GM12878 (cell line): Measurements from ENCODE around the gene CETP. TPM values are rescaled to one million over a fixed set of nuclear protein-coding genes. Genes with fewer than 3 reads are reported as not detected.

ENCODE experiments used
- ASH2L ChIP-seq: fragments of 300-600, 200-600 bp; sonication (generic); IDR thresholded peaks from 2 replicates; pipeline ENCODE4 v1.6.1; 2017; ENCODE audit warnings: low read depth, mild to moderate bottlenecking, borderline replicate concordance
- BRCA1 ChIP-seq: IDR thresholded peaks from 2 replicates; pipeline ENCODE4 v1.6.1; 2011; ENCODE audit warnings: low read depth, low read length, improper control_type of control experiment
- CHD1 ChIP-seq: IDR thresholded peaks from 2 replicates; pipeline ENCODE4 v1.6.1; 2012; ENCODE audit warnings: low read depth, low read length, improper control_type of control experiment
- DPF2 ChIP-seq: fragments of 450-650 bp; IDR thresholded peaks from 2 replicates; pipeline ENCODE4 v1.6.1; 2017; ENCODE audit warnings: mild to moderate bottlenecking
- EP300 ChIP-seq, 2 experiments: fragments of 150-350 bp in 1 of 2; IDR thresholded peaks; 2 replicates each; pipeline ENCODE4 v1.6.1; 2011 to 2012; ENCODE audit warnings: low read depth in 2 of 2, low read length in 2 of 2, borderline replicate concordance in 1 of 2, improper control_type of control experiment in 1 of 2, inconsistent platforms in 1 of 2; ENCODE audit not compliant: control insufficient read depth in 1 of 2
- LARP7 ChIP-seq: fragments of 450-650 bp; IDR thresholded peaks from 2 replicates; pipeline ENCODE4 v1.6.1; 2017; ENCODE audit warnings: mild to moderate bottlenecking
- MTA2 ChIP-seq: fragments of 450-650 bp; IDR thresholded peaks from 2 replicates; pipeline ENCODE4 v1.6.1; 2016; ENCODE audit warnings: low read depth, mild to moderate bottlenecking, moderate library complexity
- NBN ChIP-seq: fragments of 450-650 bp; IDR thresholded peaks from 2 replicates; pipeline ENCODE4 v1.6.1; 2016
- PAX8 ChIP-seq: fragments of 450-650 bp; IDR thresholded peaks from 2 replicates; pipeline ENCODE4 v1.6.1; 2017; ENCODE audit warnings: mild to moderate bottlenecking, moderate library complexity
- POLR2A ChIP-seq: IDR thresholded peaks from 2 replicates; pipeline ENCODE4 v1.6.1; 2011; ENCODE audit warnings: low read depth, mild to moderate bottlenecking, low read length
- RB1 ChIP-seq: fragments of 450-650 bp; formaldehyde crosslinking; IDR thresholded peaks from 2 replicates; pipeline ENCODE4 v1.6.1; 2017; ENCODE audit warnings: mild to moderate bottlenecking, borderline replicate concordance
- RBBP5 ChIP-seq: fragments of 200-600 bp; sonication (generic); conservative IDR thresholded peaks from 2 replicates; pipeline ENCODE4 v1.6.1; 2016
- SMAD5 ChIP-seq: IDR thresholded peaks from 2 replicates; pipeline ENCODE4 v1.6.1; 2016; ENCODE audit warnings: antibody characterized with exemption, low read depth
- SMARCA5 ChIP-seq: fragments of 450-650 bp; IDR thresholded peaks from 2 replicates; pipeline ENCODE4 v1.6.1; 2017; ENCODE audit warnings: mild to moderate bottlenecking
- STAT1 ChIP-seq: fragments of 450-650 bp; conservative IDR thresholded peaks from 2 replicates; pipeline ENCODE4 v1.6.1; 2014; ENCODE audit warnings: antibody characterized with exemption, mild to moderate bottlenecking
- STAT3 ChIP-seq: IDR thresholded peaks from 2 replicates; pipeline ENCODE4 v1.6.1; 2011; ENCODE audit warnings: low read depth, low read length, improper control_type of control experiment
- YBX1 ChIP-seq: fragments of 450-650 bp; IDR thresholded peaks from 2 replicates; pipeline ENCODE4 v1.6.1; 2016; ENCODE audit warnings: antibody characterized with exemption
- ZNF207 ChIP-seq: fragments of 450-650 bp; IDR thresholded peaks from 2 replicates; pipeline ENCODE4 v1.6.1; 2014; ENCODE audit warnings: antibody characterized with exemption, mild to moderate bottlenecking, borderline replicate concordance
- polyA plus RNA-seq, 11 experiments: library from polyadenylated mRNA; depleted of rRNA in 4 of 11; unstranded in 6 of 11; stranded (reverse) in 5 of 11; fragments of >200 nt; fragmentation: Nextera tagmentation in 4 of 11; fragmentation: Illumina TruSeq in 1 of 11; extraction: Ambion mirVana in 4 of 11; extraction: Trizol in 1 of 11; gene quantifications; 1 replicate in 1 of 11; 2 replicates in 10 of 11; pipeline versions ENCODE4 v1.2.1 to v1.2.3, GENCODE V29; 2011 to 2016; ENCODE audit warnings: inconsistent platforms in 2 of 11, missing spikeins in 2 of 11, low read depth in 1 of 11
- total RNA-seq, 4 experiments: library from RNA; depleted of rRNA in 3 of 4; stranded (reverse); fragments of >200 nt in 3 of 4; fragmentation: Illumina TruSeq in 1 of 4; extraction: Trizol in 1 of 4; gene quantifications; 2 replicates each; pipeline versions ENCODE4 v1.2.1 to v1.2.3, GENCODE V29; 2013 to 2021
- TF ChIP-seq, protein P1 (sequence below): IDR thresholded peaks from 2 replicates; pipeline ENCODE4 v1.6.1; 2012; ENCODE audit warnings: low read depth, low read length, improper control_type of control experiment
- TF ChIP-seq, protein P2 (sequence below): fragments of 450-650 bp; IDR thresholded peaks from 2 replicates; pipeline ENCODE4 v1.6.1; 2016; ENCODE audit warnings: mild to moderate bottlenecking
- TF ChIP-seq, protein P3 (sequence below): fragments of 450-650 bp; IDR thresholded peaks from 2 replicates; pipeline ENCODE4 v1.6.1; 2017; ENCODE audit warnings: mild to moderate bottlenecking, moderate library complexity
- TF ChIP-seq, protein P4 (sequence below): IDR thresholded peaks from 2 replicates; pipeline ENCODE4 v1.6.1; 2011; ENCODE audit warnings: borderline replicate concordance, low read depth, mild to moderate bottlenecking, moderate library complexity, mixed read lengths, low read length; ENCODE audit not compliant: insufficient read depth; ENCODE audit errors: extremely low read length
- TF ChIP-seq, protein P5 (sequence below): fragments of 450-650 bp; IDR thresholded peaks from 2 replicates; pipeline ENCODE4 v1.6.1; 2017; ENCODE audit warnings: low read depth, mild to moderate bottlenecking, moderate library complexity

Gene CETP
- total and polyA plus RNA-seq, 10 of the 15 experiments (the other 5 are each of a cell fraction or from before 2014, with no cell fraction given) = 1.2 to 6.4 (median 2.1) TPM

DNA sequence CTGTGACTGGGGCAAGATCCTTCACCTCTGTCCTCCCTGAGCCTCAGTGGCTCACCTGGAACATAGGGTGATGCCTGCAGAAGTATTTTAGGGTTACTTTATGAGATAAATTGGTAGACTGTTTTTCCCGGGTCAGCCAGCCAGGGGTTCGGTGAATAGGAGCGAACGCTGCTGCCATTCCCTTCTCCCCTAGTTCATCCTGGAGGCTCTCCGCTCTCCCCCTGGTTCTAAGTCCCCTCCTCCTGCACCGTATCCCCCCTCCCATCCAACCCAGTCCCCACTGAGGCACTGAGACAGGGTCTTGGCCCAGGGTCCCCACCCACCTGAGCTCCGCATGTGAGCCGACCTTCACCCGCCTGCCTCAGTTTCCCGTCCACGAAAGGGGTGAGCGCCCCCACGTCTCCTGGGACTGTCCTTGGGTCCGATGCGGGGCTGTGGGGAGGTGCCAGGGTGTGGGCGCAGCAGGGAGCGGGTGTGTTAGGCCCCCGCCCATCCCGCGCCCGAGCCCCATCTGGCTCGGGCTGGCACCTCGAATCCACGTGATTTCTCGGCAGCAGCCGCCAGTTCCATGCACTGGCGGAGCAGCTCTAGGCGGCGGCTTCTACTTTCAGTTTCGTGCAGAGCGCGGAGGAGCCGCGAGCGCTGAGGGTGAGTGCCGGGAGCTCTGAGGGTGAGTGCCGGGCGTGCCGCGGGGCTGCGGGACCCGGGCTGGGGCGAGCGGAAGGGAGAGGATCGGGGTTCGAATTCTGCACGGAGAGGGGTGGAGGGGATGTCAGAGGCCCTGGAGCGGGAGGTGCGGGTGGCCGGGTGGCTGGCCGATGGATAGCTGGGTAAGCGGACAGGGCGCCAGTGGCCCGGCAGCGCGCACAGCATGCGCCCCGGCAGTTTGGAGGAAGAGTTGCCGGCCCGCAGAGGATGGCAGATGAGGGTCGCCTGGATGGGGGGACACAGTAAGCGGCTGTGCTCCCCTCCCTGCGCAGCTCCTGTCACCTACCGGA, 27.5 kb downstream of the CETP start, which contains the start of gene NLRC5 (continued):
- TF ChIP-seq SMARCA5 = peak; percentile 33
- TF ChIP-seq ZNF207 = no peak
- TF ChIP-seq, protein P1, sequence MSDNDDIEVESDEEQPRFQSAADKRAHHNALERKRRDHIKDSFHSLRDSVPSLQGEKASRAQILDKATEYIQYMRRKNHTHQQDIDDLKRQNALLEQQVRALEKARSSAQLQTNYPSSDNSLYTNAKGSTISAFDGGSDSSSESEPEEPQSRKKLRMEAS = peak; percentile 79
- TF ChIP-seq PAX8 = no peak
- TF ChIP-seq CHD1 = 0 out of 2 replicates have a peak, but pooled peaks have one; percentile 13
- TF ChIP-seq NBN = peak; percentile 77
- no peak for TF ChIP-seq BRCA1
- peak; percentile 28; the same call in 1 of the 2 replicates for TF ChIP-seq STAT1
- no peak for TF ChIP-seq EP300 (IDR thresholded peaks at IDR 0.05; ENCODE audit: borderline replicate concordance in 1 of 2, control insufficient read depth in 1 of 2, low read depth in 2 of 2, low read length in 2 of 2)
- peak; percentile 45; the same call in 1 of the 2 replicates for TF ChIP-seq RB1
- TF ChIP-seq, protein P2, sequence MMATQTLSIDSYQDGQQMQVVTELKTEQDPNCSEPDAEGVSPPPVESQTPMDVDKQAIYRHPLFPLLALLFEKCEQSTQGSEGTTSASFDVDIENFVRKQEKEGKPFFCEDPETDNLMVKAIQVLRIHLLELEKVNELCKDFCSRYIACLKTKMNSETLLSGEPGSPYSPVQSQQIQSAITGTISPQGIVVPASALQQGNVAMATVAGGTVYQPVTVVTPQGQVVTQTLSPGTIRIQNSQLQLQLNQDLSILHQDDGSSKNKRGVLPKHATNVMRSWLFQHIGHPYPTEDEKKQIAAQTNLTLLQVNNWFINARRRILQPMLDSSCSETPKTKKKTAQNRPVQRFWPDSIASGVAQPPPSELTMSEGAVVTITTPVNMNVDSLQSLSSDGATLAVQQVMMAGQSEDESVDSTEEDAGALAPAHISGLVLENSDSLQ = no peak
- peak; percentile 15; the same call in 1 of the 2 replicates for TF ChIP-seq MTA2
- TF ChIP-seq LARP7 = peak; percentile 61
- TF ChIP-seq YBX1 = no peak
- TF ChIP-seq, protein P3, sequence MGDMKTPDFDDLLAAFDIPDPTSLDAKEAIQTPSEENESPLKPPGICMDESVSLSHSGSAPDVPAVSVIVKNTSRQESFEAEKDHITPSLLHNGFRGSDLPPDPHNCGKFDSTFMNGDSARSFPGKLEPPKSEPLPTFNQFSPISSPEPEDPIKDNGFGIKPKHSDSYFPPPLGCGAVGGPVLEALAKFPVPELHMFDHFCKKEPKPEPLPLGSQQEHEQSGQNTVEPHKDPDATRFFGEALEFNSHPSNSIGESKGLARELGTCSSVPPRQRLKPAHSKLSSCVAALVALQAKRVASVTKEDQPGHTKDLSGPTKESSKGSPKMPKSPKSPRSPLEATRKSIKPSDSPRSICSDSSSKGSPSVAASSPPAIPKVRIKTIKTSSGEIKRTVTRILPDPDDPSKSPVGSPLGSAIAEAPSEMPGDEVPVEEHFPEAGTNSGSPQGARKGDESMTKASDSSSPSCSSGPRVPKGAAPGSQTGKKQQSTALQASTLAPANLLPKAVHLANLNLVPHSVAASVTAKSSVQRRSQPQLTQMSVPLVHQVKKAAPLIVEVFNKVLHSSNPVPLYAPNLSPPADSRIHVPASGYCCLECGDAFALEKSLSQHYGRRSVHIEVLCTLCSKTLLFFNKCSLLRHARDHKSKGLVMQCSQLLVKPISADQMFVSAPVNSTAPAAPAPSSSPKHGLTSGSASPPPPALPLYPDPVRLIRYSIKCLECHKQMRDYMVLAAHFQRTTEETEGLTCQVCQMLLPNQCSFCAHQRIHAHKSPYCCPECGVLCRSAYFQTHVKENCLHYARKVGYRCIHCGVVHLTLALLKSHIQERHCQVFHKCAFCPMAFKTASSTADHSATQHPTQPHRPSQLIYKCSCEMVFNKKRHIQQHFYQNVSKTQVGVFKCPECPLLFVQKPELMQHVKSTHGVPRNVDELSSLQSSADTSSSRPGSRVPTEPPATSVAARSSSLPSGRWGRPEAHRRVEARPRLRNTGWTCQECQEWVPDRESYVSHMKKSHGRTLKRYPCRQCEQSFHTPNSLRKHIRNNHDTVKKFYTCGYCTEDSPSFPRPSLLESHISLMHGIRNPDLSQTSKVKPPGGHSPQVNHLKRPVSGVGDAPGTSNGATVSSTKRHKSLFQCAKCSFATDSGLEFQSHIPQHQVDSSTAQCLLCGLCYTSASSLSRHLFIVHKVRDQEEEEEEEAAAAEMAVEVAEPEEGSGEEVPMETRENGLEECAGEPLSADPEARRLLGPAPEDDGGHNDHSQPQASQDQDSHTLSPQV = 0 out of 2 replicates have a peak, but pooled peaks have one; percentile 10
- TF ChIP-seq STAT3 = no peak; the same call in 1 of the 2 replicates
- TF ChIP-seq, protein P4, sequence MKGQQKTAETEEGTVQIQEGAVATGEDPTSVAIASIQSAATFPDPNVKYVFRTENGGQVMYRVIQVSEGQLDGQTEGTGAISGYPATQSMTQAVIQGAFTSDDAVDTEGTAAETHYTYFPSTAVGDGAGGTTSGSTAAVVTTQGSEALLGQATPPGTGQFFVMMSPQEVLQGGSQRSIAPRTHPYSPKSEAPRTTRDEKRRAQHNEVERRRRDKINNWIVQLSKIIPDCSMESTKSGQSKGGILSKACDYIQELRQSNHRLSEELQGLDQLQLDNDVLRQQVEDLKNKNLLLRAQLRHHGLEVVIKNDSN = peak; percentile 49
- TF ChIP-seq DPF2 = peak; percentile 86
- TF ChIP-seq ASH2L = peak; percentile 96
- TF ChIP-seq, protein P5, sequence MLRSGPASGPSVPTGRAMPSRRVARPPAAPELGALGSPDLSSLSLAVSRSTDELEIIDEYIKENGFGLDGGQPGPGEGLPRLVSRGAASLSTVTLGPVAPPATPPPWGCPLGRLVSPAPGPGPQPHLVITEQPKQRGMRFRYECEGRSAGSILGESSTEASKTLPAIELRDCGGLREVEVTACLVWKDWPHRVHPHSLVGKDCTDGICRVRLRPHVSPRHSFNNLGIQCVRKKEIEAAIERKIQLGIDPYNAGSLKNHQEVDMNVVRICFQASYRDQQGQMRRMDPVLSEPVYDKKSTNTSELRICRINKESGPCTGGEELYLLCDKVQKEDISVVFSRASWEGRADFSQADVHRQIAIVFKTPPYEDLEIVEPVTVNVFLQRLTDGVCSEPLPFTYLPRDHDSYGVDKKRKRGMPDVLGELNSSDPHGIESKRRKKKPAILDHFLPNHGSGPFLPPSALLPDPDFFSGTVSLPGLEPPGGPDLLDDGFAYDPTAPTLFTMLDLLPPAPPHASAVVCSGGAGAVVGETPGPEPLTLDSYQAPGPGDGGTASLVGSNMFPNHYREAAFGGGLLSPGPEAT = peak; percentile 49; the same call in 1 of the 2 replicates
- peak; percentile 72; the same call in 1 of the 2 replicates for TF ChIP-seq RBBP5
- peak; percentile 87 for TF ChIP-seq POLR2A
- no peak for TF ChIP-seq SMAD5
